MV-4-11 (cell line): Measurements from ENCODE around the gene GFI1.
"Not testable (repeated sequence)": the region's sequence is repeated elsewhere in the genome, so short reads cannot be mapped to it uniquely, and the experiment has no call there.

Experiments
- DNase-seq: peaks from one replicate; lab custom pipeline; 2025; lab: John Stamatoyannopoulos, UW

Gene GFI1

GRCh38 chr1:92486251-92487077, at the start of gene GFI1:
Gene GFI1 (minus strand): TSS chr1:92486925. CDS start chr1:92483487, 3,438 bp downstream.
- peak; percentile 78 for DNase-seq

- DNase-seq = not testable (repeated sequence)
Observed at GRCh38 chr1:92532371-92532770, 45.6 kb upstream of the GFI1 start.

- not testable (repeated sequence) for DNase-seq
Observed at GRCh38 chr1:92531939-92532338, 45.2 kb upstream of the GFI1 start.

DNA sequence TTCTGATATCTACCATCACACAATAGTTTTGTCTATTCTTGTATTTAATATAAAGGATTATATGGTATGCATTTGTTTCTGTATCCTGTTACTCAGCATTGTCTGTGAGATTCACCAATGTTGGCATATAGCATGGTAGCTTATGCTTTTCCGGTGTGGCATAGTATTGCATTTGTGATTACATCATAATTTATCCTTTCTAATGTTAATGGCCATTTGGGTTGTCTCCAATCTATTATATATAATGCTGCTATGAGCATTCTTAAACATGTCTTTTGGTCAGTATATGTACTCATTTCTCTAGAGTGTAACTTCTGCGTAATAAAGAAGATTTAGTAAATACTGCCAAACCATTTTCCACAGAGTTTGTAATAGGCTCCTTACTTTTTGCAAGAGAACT, 40.9 kb upstream of the GFI1 start:
- DNase-seq = no peak

DNA sequence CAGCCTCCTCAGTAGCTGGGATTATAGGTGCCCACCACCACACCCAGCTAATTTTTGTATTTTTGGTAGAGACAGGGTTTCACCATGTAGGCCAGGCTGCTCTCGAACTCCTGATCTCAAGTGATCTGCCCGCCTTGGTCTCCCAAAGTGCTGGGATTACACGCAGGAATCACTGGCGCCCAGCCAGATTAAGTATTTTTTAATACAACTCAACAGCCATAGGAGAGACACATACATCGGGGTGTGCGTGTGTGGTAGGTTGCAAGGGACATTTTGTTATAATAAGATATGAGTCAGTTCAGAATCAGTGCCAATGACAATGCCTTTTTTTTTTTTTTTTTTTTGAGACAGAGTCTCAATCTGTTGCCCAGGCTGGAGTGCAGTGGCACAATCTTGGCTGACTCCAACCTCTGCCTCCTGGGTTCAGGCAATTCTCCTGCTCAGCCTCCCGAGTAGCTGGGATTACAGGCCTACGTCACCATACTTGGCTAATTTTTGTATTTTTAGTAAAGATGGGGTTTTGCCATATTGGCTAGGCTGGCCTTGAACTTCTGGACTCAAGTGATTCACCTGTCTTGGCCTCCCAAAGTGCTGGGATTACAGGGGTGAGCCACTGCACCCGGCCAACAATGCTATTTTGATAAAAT, 38.3 kb upstream of the GFI1 start:
- DNase-seq = not testable (repeated sequence)

GRCh38 chr1:92519043-92519442, 32.3 kb upstream of the GFI1 start:
- no peak for DNase-seq

- no peak for DNase-seq
Observed at GRCh38 chr1:92516574-92516973, 29.8 kb upstream of the GFI1 start.

GRCh38 chr1:92515796-92516201, 29.1 kb upstream of the GFI1 start:
- DNase-seq = peak; percentile 84

DNA sequence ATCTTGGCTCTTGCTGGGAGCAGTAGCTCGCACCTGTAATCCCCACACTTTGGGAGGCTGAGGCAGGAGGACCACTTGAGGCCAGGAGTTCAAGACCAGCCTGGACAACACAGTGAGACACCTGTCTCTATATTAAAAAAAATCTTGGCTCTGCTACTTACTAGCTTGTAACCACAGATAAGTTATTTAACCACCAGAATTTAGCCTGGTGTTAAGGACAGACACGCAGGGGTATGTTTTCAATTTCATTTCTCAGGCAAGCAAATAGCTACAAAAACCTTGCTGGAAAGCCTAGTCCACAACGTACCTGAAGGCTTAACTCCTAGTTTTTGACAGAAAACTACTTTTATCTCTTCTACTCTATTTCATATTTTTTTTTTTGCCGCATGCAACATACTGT, 24.8 kb upstream of the GFI1 start:
- no peak for DNase-seq

DNA sequence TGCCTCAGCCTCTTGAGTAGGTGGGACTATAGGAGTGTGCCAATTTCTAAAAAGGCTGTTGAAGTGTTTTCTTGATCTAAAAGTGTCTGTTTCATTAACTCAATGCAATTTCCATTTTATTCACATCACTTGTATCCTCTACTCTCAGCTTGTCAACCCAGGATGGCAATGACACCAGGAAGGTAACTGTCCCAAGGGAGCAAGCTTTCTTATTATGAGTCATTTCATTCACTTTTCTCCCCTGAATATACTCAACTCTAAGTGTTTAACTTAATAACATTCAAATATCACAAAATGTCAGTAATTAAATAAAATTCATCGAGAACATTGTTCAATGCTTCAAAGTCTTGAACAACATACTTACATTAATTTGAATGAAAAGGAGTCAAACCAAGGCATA, 22.9 kb upstream of the GFI1 start:
- DNase-seq = no peak

DNA sequence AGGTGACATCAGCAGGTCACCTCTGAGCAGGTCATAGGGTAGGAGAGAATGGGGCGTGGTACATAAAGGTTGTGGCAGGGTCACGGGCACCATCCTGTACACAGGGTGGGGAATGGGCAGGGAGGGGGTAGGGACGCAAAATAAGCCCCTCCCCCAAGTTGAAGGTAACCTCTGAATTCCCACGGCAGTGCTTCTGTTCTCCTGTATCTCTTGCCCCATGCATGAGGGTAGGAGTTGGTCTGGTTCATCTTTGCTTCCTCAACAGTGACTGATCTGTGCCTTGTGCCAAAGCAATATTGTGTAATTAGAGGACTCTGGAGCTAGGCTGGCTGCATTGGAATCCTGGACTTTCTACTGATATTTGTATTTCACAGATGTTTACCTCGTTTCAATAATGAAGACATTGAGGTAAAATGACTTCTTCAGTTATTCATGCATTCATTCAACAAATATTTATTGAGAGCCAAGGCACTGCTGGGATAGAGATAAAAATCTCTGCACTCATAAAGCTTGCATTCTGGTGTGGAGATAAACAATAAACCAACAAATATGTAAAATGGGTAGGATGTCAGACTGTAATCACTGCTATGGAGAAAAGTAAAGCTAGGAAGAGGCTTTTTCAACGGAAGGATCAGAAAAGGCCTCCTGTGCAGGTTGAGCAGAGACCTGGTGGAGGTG, 18.4 kb upstream of the GFI1 start:
- no peak for DNase-seq

GRCh38 chr1:92504291-92505014, 17.7 kb upstream of the GFI1 start:
- peak; percentile 30 for DNase-seq

DNA sequence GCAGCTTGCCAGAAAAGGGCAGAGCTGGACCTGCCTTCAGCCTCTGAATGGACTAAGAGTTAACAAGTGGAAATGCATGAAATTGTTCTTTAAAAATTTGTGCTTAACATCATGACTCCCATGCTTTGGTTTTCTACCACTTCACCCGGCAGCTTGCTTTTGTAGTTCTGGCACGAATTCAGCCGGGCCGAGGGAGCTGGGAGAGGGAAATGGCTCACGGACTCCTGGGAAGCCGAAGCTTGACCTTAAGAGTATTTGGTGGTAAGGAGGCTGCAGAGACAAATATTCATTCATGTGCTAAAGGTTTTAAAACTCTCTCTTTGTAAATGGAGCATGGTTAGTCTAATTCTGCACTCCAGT, 17.2 kb upstream of the GFI1 start:
- DNase-seq = no peak

- DNase-seq = no peak
Observed at GRCh38 chr1:92503043-92503925, 16.6 kb upstream of the GFI1 start.

- peak; percentile 82 for DNase-seq
Observed at GRCh38 chr1:92502247-92502646, 15.5 kb upstream of the GFI1 start.

DNA sequence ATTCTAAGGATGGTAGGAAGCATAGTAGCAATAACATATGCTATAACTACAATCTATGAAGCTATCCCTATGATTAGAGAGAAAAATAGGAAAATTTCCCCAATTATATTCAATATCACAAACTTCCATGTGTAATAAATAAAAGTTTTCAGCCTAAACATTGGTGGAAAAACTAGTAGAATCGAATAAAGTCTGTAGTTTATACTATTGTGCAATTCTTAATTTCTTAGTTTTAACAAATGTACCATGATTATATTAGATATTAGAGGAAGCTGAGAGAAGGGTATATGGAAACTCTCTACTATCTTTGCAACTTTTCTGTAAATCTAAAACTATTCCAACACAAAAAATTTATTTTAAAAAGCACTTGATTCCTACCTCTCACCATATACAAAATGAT, 13.8 kb upstream of the GFI1 start:
- no peak for DNase-seq

DNA sequence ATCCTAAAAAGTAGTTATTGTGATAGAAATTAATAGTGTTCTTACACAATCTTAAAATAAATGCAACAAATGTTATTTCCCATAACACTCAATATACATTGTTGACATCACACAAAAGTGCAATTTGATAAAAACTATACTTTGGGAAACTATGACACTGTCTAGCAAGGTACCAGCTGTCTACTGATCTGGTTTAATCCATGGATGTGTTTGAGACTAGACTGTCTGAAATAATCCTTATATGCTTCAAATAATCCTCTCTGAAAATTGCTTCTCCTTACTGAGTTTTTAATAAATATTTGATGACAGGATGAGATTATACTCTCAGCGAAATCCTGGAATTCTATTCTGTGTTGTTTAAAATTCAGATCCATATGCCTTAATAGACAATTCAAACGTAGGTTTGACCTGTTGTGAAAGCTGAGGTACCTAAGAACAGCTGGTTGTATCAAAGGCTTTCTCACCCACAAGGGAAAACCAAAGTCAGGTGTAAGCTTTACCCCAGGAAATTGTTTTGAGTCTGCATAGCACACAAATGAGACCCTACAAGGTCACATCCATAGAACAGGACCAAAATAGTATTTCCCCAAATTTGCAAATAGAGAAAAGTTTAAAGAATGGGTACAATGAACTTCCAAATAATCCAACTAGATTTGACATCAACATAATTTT, 8.8 kb upstream of the GFI1 start:
- DNase-seq = no peak

DNA sequence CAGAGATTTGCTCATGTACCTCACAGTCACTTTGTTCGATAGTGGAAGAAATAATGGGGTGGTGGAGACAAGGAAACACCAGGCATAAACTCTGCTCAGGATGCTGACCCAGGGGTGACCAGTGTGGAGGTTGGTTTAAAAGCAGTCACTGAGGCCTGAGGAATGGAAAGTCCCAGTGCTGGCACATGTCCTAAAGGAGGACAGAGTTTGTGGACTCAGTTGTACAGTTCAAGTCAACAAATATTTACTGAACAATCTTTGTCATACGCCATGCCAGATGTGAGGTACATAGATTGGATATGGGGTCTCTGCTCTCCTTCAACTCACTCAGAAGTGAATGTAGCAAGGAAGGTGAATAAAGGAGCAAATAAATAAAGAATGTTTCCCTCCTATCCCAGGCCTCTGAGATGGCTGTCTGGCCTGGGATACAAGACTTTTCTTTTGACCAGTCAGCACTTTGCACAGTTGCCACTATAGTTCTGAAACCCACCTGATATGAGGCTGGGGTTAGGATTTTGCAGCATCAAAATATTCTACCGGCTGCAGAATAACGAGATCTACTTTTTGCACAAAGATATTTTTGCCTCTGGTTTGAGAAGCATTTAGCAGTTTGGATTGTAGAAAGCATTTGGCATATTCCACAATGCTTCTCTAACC, 7.9 kb upstream of the GFI1 start:
- no peak for DNase-seq

DNA sequence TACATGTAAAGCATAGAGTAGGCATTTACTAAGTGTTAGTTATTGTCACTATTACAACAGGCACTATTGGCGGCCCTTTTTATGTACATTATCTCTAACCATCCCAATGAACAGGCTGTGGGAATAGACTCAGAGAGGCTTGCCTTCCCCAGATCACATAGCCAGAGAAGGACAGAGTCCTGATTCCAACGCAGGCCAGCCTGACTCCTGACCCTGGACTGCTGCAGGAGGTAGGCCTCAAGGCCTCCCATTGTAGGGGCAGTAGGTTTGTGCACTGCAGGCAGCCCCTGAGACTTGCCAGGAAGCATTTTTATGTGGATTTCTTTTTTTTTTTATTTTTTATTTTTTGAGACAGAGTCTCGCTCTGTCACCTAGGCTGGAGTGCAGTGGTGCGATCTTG, 6.4 kb upstream of the GFI1 start:
- DNase-seq = no peak

DNA sequence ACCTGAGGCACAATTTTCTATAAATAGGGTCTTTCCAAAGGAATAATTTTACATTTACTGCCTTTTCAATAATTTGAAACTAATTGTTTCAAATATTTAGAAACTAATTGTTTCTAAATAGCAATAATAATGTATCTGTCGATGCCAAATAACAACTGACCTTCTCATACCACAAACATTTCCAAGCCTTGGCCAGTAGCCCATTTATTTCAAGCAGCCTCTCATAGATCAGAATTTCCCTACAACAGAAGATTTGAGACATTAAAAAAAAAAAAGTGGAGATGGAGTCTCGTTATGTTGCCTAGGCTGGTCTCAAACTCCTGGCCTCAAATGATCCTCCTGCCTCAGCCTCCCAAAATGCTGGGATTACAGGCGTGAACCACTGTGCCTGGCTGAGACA, 2.1 kb upstream of the GFI1 start:
- DNase-seq = no peak
